CD4-positive, alpha-beta T cell (primary cell): ENCODE data around the gene NDST3. TPM values are rescaled to one million over a fixed set of nuclear protein-coding genes. Genes with fewer than 3 reads are reported as not detected.

Experiments used
- ATAC-seq: fragments of 200-7000 bp; cut with Tn5 transposase; one replicate; pipeline ENCODE4 v1.10.0; 2022; ENCODE audit warnings: mild to moderate bottlenecking; ENCODE audit not compliant: poor library complexity
- CTCF ChIA-PET: fragments of 350-600 bp; sonication (Branson Sonifier 250); formaldehyde crosslinking; loops from one replicate; lab custom pipeline; 2021; ENCODE audit warnings: antibody characterized with exemption, inconsistent platforms; lab: Charles Lee
- POLR2A ChIA-PET: fragments of 350-600 bp; sonication (Branson Sonifier 250); formaldehyde crosslinking; loops from one replicate; lab custom pipeline; 2021; ENCODE audit warnings: antibody characterized with exemption, inconsistent platforms; lab: Charles Lee
- DNase-seq, 14 experiments: peaks; one replicate each; pipeline ENCODE4 v3.0.0-alpha.2; 2013 to 2020; ENCODE audit warnings: mixed read lengths in 2 of 14
- H3K27ac ChIP-seq, 2 donors: one replicate each; pipeline versions ENCODE4 v1.5.1 to v1.7.0; 2013; ENCODE audit warnings: low read length in 2 of 2, low read depth in 1 of 2, mild to moderate bottlenecking in 1 of 2
- H3K27me3 ChIP-seq, 2 experiments: 1 replicate in 1 of 2; 2 replicates in 1 of 2; pipeline versions ENCODE4 v1.6.1 to v1.7.0; 2013; ENCODE audit warnings: low read length in 2 of 2, control low read depth in 1 of 2, mild to moderate bottlenecking in 1 of 2, moderate library complexity in 1 of 2; ENCODE audit not compliant: insufficient read depth in 2 of 2, control insufficient read depth in 1 of 2
- H3K36me3 ChIP-seq: one replicate; pipeline ENCODE4 v1.6.1; 2013; ENCODE audit warnings: low read length, control low read depth; ENCODE audit not compliant: insufficient read depth
- H3K4me1 ChIP-seq: one replicate; pipeline ENCODE4 v1.6.1; 2013; ENCODE audit warnings: low read length, control low read depth; ENCODE audit not compliant: insufficient read depth
- H3K4me3 ChIP-seq: one replicate; pipeline ENCODE4 v1.5.1; 2013; ENCODE audit warnings: mild to moderate bottlenecking, low read length, moderate library complexity
- H3K9me3 ChIP-seq, 2 experiments: 1 replicate in 1 of 2; 2 replicates in 1 of 2; pipeline versions ENCODE4 v1.6.1 to v1.7.0; 2013; ENCODE audit warnings: low read length in 2 of 2, mild to moderate bottlenecking in 2 of 2, control low read depth in 1 of 2, moderate library complexity in 1 of 2; ENCODE audit not compliant: control insufficient read depth in 1 of 2, insufficient read depth in 1 of 2
- H3K27ac Mint-ChIP-seq: one replicate; pipeline ENCODE4 v1.8.0; 2020; ENCODE audit warnings: mixed read lengths
- H3K27me3 Mint-ChIP-seq: one replicate; pipeline ENCODE4 v1.8.0; 2021; ENCODE audit warnings: mixed read lengths
- H3K36me3 Mint-ChIP-seq: one replicate; pipeline ENCODE4 v1.8.0; 2021; ENCODE audit warnings: low read depth, mixed read lengths
- H3K4me1 Mint-ChIP-seq: one replicate; pipeline ENCODE4 v1.8.0; 2021; ENCODE audit warnings: low read depth, mixed read lengths
- H3K4me3 Mint-ChIP-seq: one replicate; pipeline ENCODE4 v1.8.0; 2020; ENCODE audit warnings: mild to moderate bottlenecking, mixed read lengths
- H3K9me3 Mint-ChIP-seq: one replicate; pipeline ENCODE4 v1.8.0; 2020; ENCODE audit warnings: mixed read lengths
- intact Hi-C, 2 experiments: fragments of 100-400 bp; cut with DNase I in 1 of 2; cut with micrococcal nuclease in 1 of 2; formaldehyde crosslinking; loops; one replicate each; pipeline versions ENCODE4 v1.15.1 to v1.9.0; 2023 to 2025; cut with DNase I, micrococcal nuclease
- total RNA-seq, 174 experiments: library from RNA in 2 of 174; stranded (reverse) in 2 of 174; gene quantifications; one replicate each; pipeline ENCODE4 v1.2.3 and lab custom pipeline; 2021 to 2026
- TF ChIP-seq, protein P1 (sequence below): fragments of 200-600 bp; IDR thresholded peaks from one replicate; pipeline ENCODE4 v1.8.0; 2022; ENCODE audit warnings: antibody characterized with exemption, mild to moderate bottlenecking

The NDST3 gene
- total RNA-seq, 2 experiments from 2014 or later = not detected

DNA sequence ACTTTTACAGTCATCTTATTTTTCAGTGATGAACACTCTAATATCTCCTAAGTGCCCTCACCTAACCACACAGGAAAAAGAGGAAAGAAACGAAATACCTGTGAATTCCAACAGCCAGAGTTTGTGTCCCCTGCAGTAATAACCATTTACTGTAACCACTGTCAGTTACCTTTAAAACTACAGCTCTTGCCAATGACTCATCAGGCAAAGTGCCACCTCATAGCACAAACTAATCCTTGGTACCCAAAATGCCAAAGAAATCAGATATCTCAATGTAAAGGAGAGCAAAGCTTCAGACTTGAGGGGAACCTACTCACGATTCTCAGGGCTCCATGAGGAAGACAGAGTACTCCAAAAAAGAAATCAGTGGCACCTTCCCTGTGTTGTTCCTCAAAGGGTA is 146.5 kb downstream of the NDST3 start:
- CTCF ChIA-PET = no interaction called here
- Mint-ChIP-seq H3K9me3 (no peaks in the 10 kb centered on the region), H3K4me1 (no peaks in the 10 kb centered on the region), H3K36me3 (no peaks in the 10 kb centered on the region), H3K27ac (no peak overlapping the region), H3K4me3 (no peak overlapping the region), H3K27me3 (no peaks in the 10 kb centered on the region)
- Histone ChIP-seq H3K9me3 (no peaks in the 10 kb centered on the region), H3K4me1 (no peaks in the 10 kb centered on the region), H3K4me3 (no peak overlapping the region), H3K27me3 (no peaks in the 10 kb centered on the region), H3K36me3 (no peaks in the 10 kb centered on the region), H3K27ac (no peak overlapping the region)
- POLR2A ChIA-PET = no interaction called here
- no peak for DNase-seq
- intact Hi-C loops = no loop called here
- ATAC-seq = no peak
- TF ChIP-seq, protein P1, sequence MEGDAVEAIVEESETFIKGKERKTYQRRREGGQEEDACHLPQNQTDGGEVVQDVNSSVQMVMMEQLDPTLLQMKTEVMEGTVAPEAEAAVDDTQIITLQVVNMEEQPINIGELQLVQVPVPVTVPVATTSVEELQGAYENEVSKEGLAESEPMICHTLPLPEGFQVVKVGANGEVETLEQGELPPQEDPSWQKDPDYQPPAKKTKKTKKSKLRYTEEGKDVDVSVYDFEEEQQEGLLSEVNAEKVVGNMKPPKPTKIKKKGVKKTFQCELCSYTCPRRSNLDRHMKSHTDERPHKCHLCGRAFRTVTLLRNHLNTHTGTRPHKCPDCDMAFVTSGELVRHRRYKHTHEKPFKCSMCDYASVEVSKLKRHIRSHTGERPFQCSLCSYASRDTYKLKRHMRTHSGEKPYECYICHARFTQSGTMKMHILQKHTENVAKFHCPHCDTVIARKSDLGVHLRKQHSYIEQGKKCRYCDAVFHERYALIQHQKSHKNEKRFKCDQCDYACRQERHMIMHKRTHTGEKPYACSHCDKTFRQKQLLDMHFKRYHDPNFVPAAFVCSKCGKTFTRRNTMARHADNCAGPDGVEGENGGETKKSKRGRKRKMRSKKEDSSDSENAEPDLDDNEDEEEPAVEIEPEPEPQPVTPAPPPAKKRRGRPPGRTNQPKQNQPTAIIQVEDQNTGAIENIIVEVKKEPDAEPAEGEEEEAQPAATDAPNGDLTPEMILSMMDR = no peak

GRCh38 chr4:118190903-118191302 is 156.6 kb downstream of the NDST3 start:
- H3K4me3 ChIP-seq = no peak overlapping the region
- H3K27ac ChIP-seq = no peak overlapping the region
- Mint-ChIP-seq H3K4me1 (no peaks in the 10 kb centered on the region), H3K9me3 (peaks cover 3% of the 10 kb centered on the region), H3K27ac (no peak overlapping the region), H3K36me3 (no peaks in the 10 kb centered on the region), H3K27me3 (no peaks in the 10 kb centered on the region), H3K4me3 (no peak overlapping the region)
- TF ChIP-seq, protein P1 = no peak
- H3K9me3 ChIP-seq = peaks cover 0 to 4% of the 10 kb centered on the region in 2 experiments
- DNase-seq (no peak), ATAC-seq (no peak)
- no peaks in the 10 kb centered on the region for H3K36me3 ChIP-seq
- POLR2A ChIA-PET = no interaction called here
- no peaks in the 10 kb centered on the region for H3K27me3 ChIP-seq
- intact Hi-C loops = no loop called here
- CTCF ChIA-PET = no interaction called here
- H3K4me1 ChIP-seq = no peaks in the 10 kb centered on the region

GRCh38 chr4:118193421-118193820 is 159.1 kb downstream of the NDST3 start:
- DNase-seq = no peak
- H3K27ac ChIP-seq = no peak overlapping the region
- ChIA-PET CTCF (no interaction called here), POLR2A (no interaction called here)
- Mint-ChIP-seq H3K4me3 (no peak overlapping the region), H3K36me3 (no peaks in the 10 kb centered on the region), H3K4me1 (no peaks in the 10 kb centered on the region), H3K27ac (no peak overlapping the region), H3K9me3 (peaks cover 3% of the 10 kb centered on the region), H3K27me3 (no peaks in the 10 kb centered on the region)
- TF ChIP-seq, protein P1 = no peak
- no peak for ATAC-seq
- intact Hi-C loops = no loop called here
- H3K9me3 ChIP-seq = peaks cover 0 to 4% of the 10 kb centered on the region in 2 experiments
- no peaks in the 10 kb centered on the region for H3K4me1 ChIP-seq
- no peaks in the 10 kb centered on the region for H3K27me3 ChIP-seq
- no peaks in the 10 kb centered on the region for H3K36me3 ChIP-seq
- no peak overlapping the region for H3K4me3 ChIP-seq
